Measurements from ENCODE around the gene NOCT. TPM values are rescaled to one million over a fixed set of nuclear protein-coding genes. Genes with fewer than 3 reads are reported as not detected.

The NOCT gene
- total and polyA plus RNA-seq, 2 donors (not counting 3 experiments of a cell fraction or from before 2014, with no cell fraction given) = 7.6 to 20.1 TPM

- no peaks in the 10 kb centered on the region for H3K27me3 ChIP-seq (ENCODE audit: control insufficient read depth in 2 of 2, insufficient read depth in 2 of 2, low read length in 2 of 2)
- no TSS peak for BruUV-seq (replicated peaks)
- H3K4me3 ChIP-seq (replicated peaks in 1 of 3; ENCODE audit: insufficient read depth in 1 of 3, low read depth in 1 of 3, low read length in 3 of 3) = no peak overlapping the region
- no peak overlapping the region for H2AFZ ChIP-seq (ENCODE audit: low read depth, low read length)
- DNase-seq (ENCODE audit: low read depth, low spot score) (no peak), FAIRE-seq (no peak)
- no peaks in the 10 kb centered on the region for H3K36me3 ChIP-seq (ENCODE audit: control insufficient read depth in 2 of 2, extremely low read depth in 1 of 2, insufficient read depth in 2 of 2, low read length in 2 of 2)
- no peaks in the 10 kb centered on the region for H3K9me3 ChIP-seq (replicated peaks; ENCODE audit: control insufficient read depth, insufficient read depth, low read length)
- no peaks in the 10 kb centered on the region for H3K9me1 ChIP-seq (replicated peaks; ENCODE audit: control insufficient read depth, extremely low read depth, insufficient read depth, low read length)
- ChIA-PET POLR2A (no interaction called here), CTCF (interaction anchor here (1.3 to 10.0 kb wide), 2 partner anchors 6 to 16 kb away, joined by 3 to 124 read pairs; no protein-coding TSS in a partner anchor)
- H4K20me1 ChIP-seq (replicated peaks; ENCODE audit: control insufficient read depth, extremely low read depth, insufficient read depth, low read length) = peaks cover 4% of the 10 kb centered on the region
- peaks cover 13% of the 10 kb centered on the region for H3K4me1 ChIP-seq (ENCODE audit: control insufficient read depth, extremely low read depth, insufficient read depth, low read length)
- H3K9ac ChIP-seq (replicated peaks; ENCODE audit: extremely low read depth, insufficient read depth, low read length) = no peak overlapping the region
- TF ChIP-seq POLR2A (IDR thresholded peaks at IDR 0.05; ENCODE audit: low read depth, low read length) (no peak), MAX (IDR thresholded peaks at IDR 0.05; ENCODE audit: insufficient read depth, insufficient read length) (no peak), POLR2AphosphoS5 (IDR thresholded peaks at IDR 0.05; ENCODE audit: insufficient read depth, low read depth, low read length) (no peak), GATA2 (IDR thresholded peaks at IDR 0.05; ENCODE audit: insufficient read depth, insufficient read length, low read depth, low read length) (no peak), MYC (IDR thresholded peaks at IDR 0.05; ENCODE audit: low read depth, low read length) (no peak), JUN (IDR thresholded peaks at IDR 0.05; ENCODE audit: borderline replicate concordance, insufficient read depth, insufficient read length, low read depth) (no peak), EZH2 (IDR thresholded peaks at IDR 0.05; ENCODE audit: borderline replicate concordance, low read depth, low read length, severe bottlenecking) (no peak), FOS (IDR thresholded peaks at IDR 0.05; ENCODE audit: borderline replicate concordance, insufficient read depth, low read length) (no peak)
- TF ChIP-seq, protein P1, sequence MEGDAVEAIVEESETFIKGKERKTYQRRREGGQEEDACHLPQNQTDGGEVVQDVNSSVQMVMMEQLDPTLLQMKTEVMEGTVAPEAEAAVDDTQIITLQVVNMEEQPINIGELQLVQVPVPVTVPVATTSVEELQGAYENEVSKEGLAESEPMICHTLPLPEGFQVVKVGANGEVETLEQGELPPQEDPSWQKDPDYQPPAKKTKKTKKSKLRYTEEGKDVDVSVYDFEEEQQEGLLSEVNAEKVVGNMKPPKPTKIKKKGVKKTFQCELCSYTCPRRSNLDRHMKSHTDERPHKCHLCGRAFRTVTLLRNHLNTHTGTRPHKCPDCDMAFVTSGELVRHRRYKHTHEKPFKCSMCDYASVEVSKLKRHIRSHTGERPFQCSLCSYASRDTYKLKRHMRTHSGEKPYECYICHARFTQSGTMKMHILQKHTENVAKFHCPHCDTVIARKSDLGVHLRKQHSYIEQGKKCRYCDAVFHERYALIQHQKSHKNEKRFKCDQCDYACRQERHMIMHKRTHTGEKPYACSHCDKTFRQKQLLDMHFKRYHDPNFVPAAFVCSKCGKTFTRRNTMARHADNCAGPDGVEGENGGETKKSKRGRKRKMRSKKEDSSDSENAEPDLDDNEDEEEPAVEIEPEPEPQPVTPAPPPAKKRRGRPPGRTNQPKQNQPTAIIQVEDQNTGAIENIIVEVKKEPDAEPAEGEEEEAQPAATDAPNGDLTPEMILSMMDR (IDR thresholded peaks at IDR 0.05; ENCODE audit: extremely low read depth in 1 of 2, insufficient read depth in 1 of 2, low read depth in 1 of 2, low read length in 2 of 2) = no peak
- intact Hi-C loops (cut with micrococcal nuclease) (no loop called here), dilution Hi-C loops (cut with MboI; ENCODE audit: extremely low pct_ligation_motif_present, low sequenced_read_pairs) (no loop called here)
- no peak overlapping the region for H3K4me2 ChIP-seq (ENCODE audit: insufficient read depth, low read length)
- H3K79me2 ChIP-seq (ENCODE audit: control insufficient read depth, insufficient read depth, low read length) = peaks cover 92% of the 10 kb centered on the region
- H3K27ac ChIP-seq (ENCODE audit: insufficient read depth, low read depth, low read length) = no peak overlapping the region
These were observed 7.3 kb downstream of the NOCT start for GRCh38 chr4:139022835-139023234.

Measured in endothelial cell of umbilical vein (primary cell).